Endothelial cell (in vitro differentiated cells): ENCODE data around the gene NIFK. TPM values are rescaled to one million over a fixed set of nuclear protein-coding genes. Genes with fewer than 3 reads are reported as not detected.

ENCODE experiments used
- DNase-seq: peaks from one replicate; pipeline ENCODE4 v3.0.0; 2021; ENCODE audit warnings: low spot score
- H3K27ac Mint-ChIP-seq: one replicate; pipeline ENCODE4 v1.8.0; 2021; ENCODE audit warnings: mixed read lengths, inconsistent platforms; ENCODE audit not compliant: unreplicated experiment
- H3K27me3 Mint-ChIP-seq: one replicate; pipeline ENCODE4 v1.8.0; 2021; ENCODE audit warnings: mild to moderate bottlenecking, moderate library complexity, mixed read lengths, inconsistent platforms; ENCODE audit not compliant: unreplicated experiment
- H3K36me3 Mint-ChIP-seq: one replicate; pipeline ENCODE4 v1.8.0; 2021; ENCODE audit warnings: mild to moderate bottlenecking, low read depth, mixed read lengths, inconsistent platforms; ENCODE audit not compliant: unreplicated experiment
- H3K4me1 Mint-ChIP-seq: one replicate; pipeline ENCODE4 v1.8.0; 2021; ENCODE audit warnings: mild to moderate bottlenecking, mixed read lengths, inconsistent platforms; ENCODE audit not compliant: unreplicated experiment
- H3K4me3 Mint-ChIP-seq: one replicate; pipeline ENCODE4 v1.8.0; 2021; ENCODE audit warnings: mild to moderate bottlenecking, mixed read lengths, inconsistent platforms; ENCODE audit not compliant: unreplicated experiment
- H3K9me3 Mint-ChIP-seq: one replicate; pipeline ENCODE4 v1.8.0; 2021; ENCODE audit warnings: mixed read lengths, inconsistent platforms; ENCODE audit not compliant: unreplicated experiment
- CTCF ChIP-seq: fragments of 200-600 bp; sonication (generic); IDR thresholded peaks from one replicate; pipeline ENCODE4 v1.5.0; 2021; ENCODE audit warnings: antibody characterized with exemption; ENCODE audit not compliant: unreplicated experiment
- total RNA-seq: library from RNA; stranded (reverse); fragmentation: NEBNext Ultra II Directional; extraction: Animal tissue kit (Norgen Biotek cat#: 25700); gene quantifications from one replicate; pipeline ENCODE4 v1.2.1, GENCODE V29; 2021; ENCODE audit not compliant: unreplicated experiment

Gene NIFK
- total RNA-seq, 1 donor from 2014 or later = 153 TPM

DNA sequence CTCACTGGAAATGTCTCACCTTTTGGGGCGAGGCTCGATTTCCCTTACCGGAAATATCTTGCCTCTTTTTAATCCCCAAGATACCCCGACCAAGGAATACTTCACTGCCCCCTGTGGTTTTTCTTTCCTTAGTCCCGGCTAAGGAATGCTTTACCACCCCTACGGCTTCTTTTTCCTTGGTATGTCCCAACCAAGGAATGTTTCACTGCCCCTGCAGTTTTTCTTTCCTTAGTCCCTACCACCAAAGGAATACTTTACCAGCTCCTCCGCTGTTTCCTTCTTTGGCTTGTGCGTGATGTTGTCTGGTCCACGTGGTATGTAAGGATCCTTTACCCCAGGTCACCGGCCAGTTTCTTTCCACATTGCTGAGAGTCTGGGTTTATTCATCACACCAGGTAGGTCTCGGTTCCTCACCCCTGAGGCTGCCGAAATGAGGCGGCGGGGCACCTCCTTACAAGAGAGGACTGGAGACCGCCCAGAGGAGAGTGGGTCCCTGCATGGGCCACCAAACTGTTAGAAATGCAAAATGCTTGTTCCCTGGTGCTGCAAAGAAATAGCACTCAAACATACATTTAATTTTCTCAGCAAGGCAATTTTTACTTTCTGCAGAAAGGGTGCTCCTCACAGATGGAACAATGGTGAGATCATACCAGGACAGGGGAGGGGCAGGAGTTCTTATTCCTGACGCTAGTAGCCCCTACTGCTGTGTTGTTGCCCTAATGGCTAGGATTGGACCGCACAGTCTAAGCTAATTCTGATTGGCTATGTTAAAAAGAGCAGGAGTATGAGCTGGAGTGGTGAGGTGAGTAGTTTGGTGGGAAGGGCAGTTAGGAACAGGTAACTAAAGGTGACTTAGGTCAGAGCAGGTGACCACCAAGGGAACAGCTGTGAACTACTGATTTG, 54.0 kb downstream of the NIFK start:
- no peak for TF ChIP-seq CTCF
- Mint-ChIP-seq H3K27me3 (peaks cover 1% of the 10 kb centered on the region), H3K9me3 (peaks cover 14% of the 10 kb centered on the region), H3K4me3 (no peak overlapping the region), H3K27ac (no peak overlapping the region), H3K36me3 (peaks cover 17% of the 10 kb centered on the region), H3K4me1 (no peaks in the 10 kb centered on the region)
- no peak for DNase-seq

GRCh38 chr2:121677855-121678254, 58.8 kb downstream of the NIFK start:
- Mint-ChIP-seq H3K27me3 (no peaks in the 10 kb centered on the region), H3K4me1 (no peaks in the 10 kb centered on the region), H3K9me3 (peaks cover 4% of the 10 kb centered on the region), H3K36me3 (peaks cover 10% of the 10 kb centered on the region), H3K27ac (no peak overlapping the region), H3K4me3 (no peak overlapping the region)
- DNase-seq = no peak
- TF ChIP-seq CTCF = no peak

Other genes starting within 250 kb of the NIFK start
- not detected for gene RNU4ATAC, start 206.0 kb downstream of the NIFK start, total RNA-seq
- gene CLASP1, start 87.4 kb downstream of the NIFK start, total RNA-seq = 95.1 TPM
- gene TSN, start 18.8 kb upstream of the NIFK start, total RNA-seq = 264 TPM